Measurements from ENCODE around the gene ELSPBP1.
"Not testable (repeated sequence)": the region's sequence is repeated elsewhere in the genome, so short reads cannot be mapped to it uniquely, and the experiment has no call there.

Gene ELSPBP1

GRCh38 chr19:47994209-47994802 lies at the start of gene ELSPBP1:
Gene ELSPBP1 (plus strand): TSS chr19:47994632. CDS start chr19:48008668, 14,036 bp downstream.
- H3K4me3 ChIP-seq (ENCODE audit: low read depth, low read length): no peak within 1 kb of the TSS
- no peak for TF ChIP-seq CTCF (IDR thresholded peaks at IDR 0.05; ENCODE audit: borderline replicate concordance, insufficient read depth, low read depth, low read length)

- peak; percentile 13; the same call in 1 of the 2 replicates for TF ChIP-seq CTCF (IDR thresholded peaks at IDR 0.05; ENCODE audit: borderline replicate concordance, insufficient read depth, low read depth, low read length)
- H3K4me3 ChIP-seq (ENCODE audit: low read depth, low read length): not testable (repeated sequence)
Measured at GRCh38 chr19:47949852-47950521, 44.4 kb upstream of the ELSPBP1 start.

- H3K4me3 ChIP-seq (ENCODE audit: low read depth, low read length): not testable (repeated sequence)
Measured at GRCh38 chr19:47952132-47952531, 42.3 kb upstream of the ELSPBP1 start.

- H3K4me3 ChIP-seq (ENCODE audit: low read depth, low read length): not testable (repeated sequence)
Measured at GRCh38 chr19:47955936-47956335, 38.5 kb upstream of the ELSPBP1 start.

GRCh38 chr19:47973529-47973928 lies 20.9 kb upstream of the ELSPBP1 start:
- no peak for TF ChIP-seq CTCF (IDR thresholded peaks at IDR 0.05; ENCODE audit: borderline replicate concordance, insufficient read depth, low read depth, low read length)
- no peak overlapping the region for H3K4me3 ChIP-seq (ENCODE audit: low read depth, low read length)

GRCh38 chr19:47991191-47991808 lies 3.1 kb upstream of the ELSPBP1 start:
- no peak for TF ChIP-seq CTCF (IDR thresholded peaks at IDR 0.05; ENCODE audit: borderline replicate concordance, insufficient read depth, low read depth, low read length)
- H3K4me3 ChIP-seq (ENCODE audit: low read depth, low read length): no peak overlapping the region

GRCh38 chr19:47992070-47992469 lies 2.4 kb upstream of the ELSPBP1 start, which contains the start of gene BSPH1:
Gene BSPH1 (minus strand): TSS chr19:47992170. CDS start chr19:47992081, 89 bp downstream.
- TF ChIP-seq CTCF (IDR thresholded peaks at IDR 0.05; ENCODE audit: borderline replicate concordance, insufficient read depth, low read depth, low read length): no peak

GRCh38 chr19:47996230-47996727 lies 1.8 kb downstream of the ELSPBP1 start:
- no peak for TF ChIP-seq CTCF (IDR thresholded peaks at IDR 0.05; ENCODE audit: borderline replicate concordance, insufficient read depth, low read depth, low read length)
- H3K4me3 ChIP-seq (ENCODE audit: low read depth, low read length): no peak overlapping the region

More at GRCh38 chr19:47992070-47992469, 2.4 kb upstream of the ELSPBP1 start, which contains the start of gene BSPH1:
- H3K4me3 ChIP-seq (ENCODE audit: low read depth, low read length): no peak within 1 kb of the TSS

Data from GM12875 (cell line).